Measurements from ENCODE around the gene ARHGAP25.

The ARHGAP25 gene

GRCh38 chr2:68829749-68830148 lies 95.1 kb downstream of the ARHGAP25 start:
- TF ChIP-seq PAX5 (IDR thresholded peaks at IDR 0.05; ENCODE audit: insufficient read depth, low read length, severe bottlenecking) (no peak), POU2F2 (IDR thresholded peaks at IDR 0.05; ENCODE audit: low read depth, low read length) (no peak), POLR2A (IDR thresholded peaks at IDR 0.05; ENCODE audit: low read depth, low read length) (no peak), TAF1 (IDR thresholded peaks at IDR 0.05; ENCODE audit: low read depth, low read length) (no peak), POLR2AphosphoS5 (IDR thresholded peaks at IDR 0.05; ENCODE audit: low read depth, low read length) (no peak), SPI1 (IDR thresholded peaks at IDR 0.05; ENCODE audit: low read depth, low read length) (no peak)
- DNase-seq (ENCODE audit: insufficient read length, low spot score) = no peak

GRCh38 chr2:68831686-68832232 lies 97.1 kb downstream of the ARHGAP25 start:
- TF ChIP-seq POU2F2 (IDR thresholded peaks at IDR 0.05; ENCODE audit: low read depth, low read length) (no peak), PAX5 (IDR thresholded peaks at IDR 0.05; ENCODE audit: insufficient read depth, low read length, severe bottlenecking) (no peak), POLR2AphosphoS5 (IDR thresholded peaks at IDR 0.05; ENCODE audit: low read depth, low read length) (no peak), SPI1 (IDR thresholded peaks at IDR 0.05; ENCODE audit: low read depth, low read length) (no peak), TAF1 (IDR thresholded peaks at IDR 0.05; ENCODE audit: low read depth, low read length) (no peak), POLR2A (IDR thresholded peaks at IDR 0.05; ENCODE audit: low read depth, low read length) (no peak)
- FAIRE-seq (no peak), DNase-seq (ENCODE audit: insufficient read length, low spot score) (no peak)

More at GRCh38 chr2:68829749-68830148, 95.1 kb downstream of the ARHGAP25 start:
- FAIRE-seq = no peak

GRCh38 chr2:68832233-68832869 lies 97.7 kb downstream of the ARHGAP25 start:
- no peak for DNase-seq (ENCODE audit: insufficient read length, low spot score)
- TF ChIP-seq POLR2AphosphoS5 (IDR thresholded peaks at IDR 0.05; ENCODE audit: low read depth, low read length) (no peak), POLR2A (IDR thresholded peaks at IDR 0.05; ENCODE audit: low read depth, low read length) (no peak), PAX5 (IDR thresholded peaks at IDR 0.05; ENCODE audit: insufficient read depth, low read length, severe bottlenecking) (no peak), SPI1 (IDR thresholded peaks at IDR 0.05; ENCODE audit: low read depth, low read length) (peak; percentile 69), TAF1 (IDR thresholded peaks at IDR 0.05; ENCODE audit: low read depth, low read length) (no peak)
- FAIRE-seq = peak; percentile 66

- no peak for DNase-seq (ENCODE audit: insufficient read length, low spot score)
- no peak for TF ChIP-seq SPI1 (IDR thresholded peaks at IDR 0.05; ENCODE audit: low read depth, low read length)
- TF ChIP-seq PAX5 (IDR thresholded peaks at IDR 0.05; ENCODE audit: insufficient read depth, low read length, severe bottlenecking) = no peak
- no peak for TF ChIP-seq POU2F2 (IDR thresholded peaks at IDR 0.05; ENCODE audit: low read depth, low read length)
- no peak for TF ChIP-seq POLR2A (IDR thresholded peaks at IDR 0.05; ENCODE audit: low read depth, low read length)
- TF ChIP-seq TAF1 (IDR thresholded peaks at IDR 0.05; ENCODE audit: low read depth, low read length) = no peak
- TF ChIP-seq POLR2AphosphoS5 (IDR thresholded peaks at IDR 0.05; ENCODE audit: low read depth, low read length) = no peak
- FAIRE-seq = no peak
Observed at GRCh38 chr2:68833162-68833561, 98.6 kb downstream of the ARHGAP25 start.

GRCh38 chr2:68834737-68835376 lies 100.2 kb downstream of the ARHGAP25 start:
- TF ChIP-seq POLR2AphosphoS5 (IDR thresholded peaks at IDR 0.05; ENCODE audit: low read depth, low read length) (no peak), SPI1 (IDR thresholded peaks at IDR 0.05; ENCODE audit: low read depth, low read length) (no peak), PAX5 (IDR thresholded peaks at IDR 0.05; ENCODE audit: insufficient read depth, low read length, severe bottlenecking) (no peak), POU2F2 (IDR thresholded peaks at IDR 0.05; ENCODE audit: low read depth, low read length) (no peak), POLR2A (IDR thresholded peaks at IDR 0.05; ENCODE audit: low read depth, low read length) (no peak), TAF1 (IDR thresholded peaks at IDR 0.05; ENCODE audit: low read depth, low read length) (no peak)
- DNase-seq (ENCODE audit: insufficient read length, low spot score) (no peak), FAIRE-seq (no peak)

- TF ChIP-seq TAF1 (IDR thresholded peaks at IDR 0.05; ENCODE audit: low read depth, low read length) = no peak
- TF ChIP-seq POLR2A (IDR thresholded peaks at IDR 0.05; ENCODE audit: low read depth, low read length) = no peak
- TF ChIP-seq POLR2AphosphoS5 (IDR thresholded peaks at IDR 0.05; ENCODE audit: low read depth, low read length) = no peak
- TF ChIP-seq POU2F2 (IDR thresholded peaks at IDR 0.05; ENCODE audit: low read depth, low read length) = no peak
- no peak for TF ChIP-seq PAX5 (IDR thresholded peaks at IDR 0.05; ENCODE audit: insufficient read depth, low read length, severe bottlenecking)
- no peak for TF ChIP-seq SPI1 (IDR thresholded peaks at IDR 0.05; ENCODE audit: low read depth, low read length)
- DNase-seq (ENCODE audit: insufficient read length, low spot score) (no peak), FAIRE-seq (no peak)
Observed at GRCh38 chr2:68835621-68836020, 101.0 kb downstream of the ARHGAP25 start.

GRCh38 chr2:68837164-68837860 lies 102.7 kb downstream of the ARHGAP25 start:
- DNase-seq (ENCODE audit: insufficient read length, low spot score) = no peak
- FAIRE-seq = no peak
- TF ChIP-seq SPI1 (IDR thresholded peaks at IDR 0.05; ENCODE audit: low read depth, low read length) (no peak), PAX5 (IDR thresholded peaks at IDR 0.05; ENCODE audit: insufficient read depth, low read length, severe bottlenecking) (no peak), POLR2AphosphoS5 (IDR thresholded peaks at IDR 0.05; ENCODE audit: low read depth, low read length) (no peak), POU2F2 (IDR thresholded peaks at IDR 0.05; ENCODE audit: low read depth, low read length) (no peak), TAF1 (IDR thresholded peaks at IDR 0.05; ENCODE audit: low read depth, low read length) (no peak), POLR2A (IDR thresholded peaks at IDR 0.05; ENCODE audit: low read depth, low read length) (no peak)

- TF ChIP-seq SPI1 (IDR thresholded peaks at IDR 0.05; ENCODE audit: low read depth, low read length) (no peak), POLR2AphosphoS5 (IDR thresholded peaks at IDR 0.05; ENCODE audit: low read depth, low read length) (no peak)
- DNase-seq (ENCODE audit: insufficient read length, low spot score) = no peak
- FAIRE-seq = no peak
Observed at GRCh38 chr2:68837861-68838341, 103.3 kb downstream of the ARHGAP25 start.

GRCh38 chr2:68838641-68839040 lies 104.0 kb downstream of the ARHGAP25 start:
- FAIRE-seq (no peak), DNase-seq (ENCODE audit: insufficient read length, low spot score) (no peak)
- TF ChIP-seq SPI1 (IDR thresholded peaks at IDR 0.05; ENCODE audit: low read depth, low read length) = no peak
- no peak for TF ChIP-seq POU2F2 (IDR thresholded peaks at IDR 0.05; ENCODE audit: low read depth, low read length)
- no peak for TF ChIP-seq TAF1 (IDR thresholded peaks at IDR 0.05; ENCODE audit: low read depth, low read length)
- TF ChIP-seq POLR2AphosphoS5 (IDR thresholded peaks at IDR 0.05; ENCODE audit: low read depth, low read length) = no peak
- no peak for TF ChIP-seq POLR2A (IDR thresholded peaks at IDR 0.05; ENCODE audit: low read depth, low read length)
- TF ChIP-seq PAX5 (IDR thresholded peaks at IDR 0.05; ENCODE audit: insufficient read depth, low read length, severe bottlenecking) = no peak

Measured in GM12891 (cell line).